K562 (cell line): ENCODE measurements around the gene TSHZ1. TPM values are rescaled to one million over a fixed set of nuclear protein-coding genes. Genes with fewer than 3 reads are reported as not detected.

ENCODE experiments used
- ATAC-seq: fragments of 200-7000 bp; cut with Tn5 transposase; 3 replicates; pipeline ENCODE4 v1.9.1; 2020; ENCODE audit warnings: moderate library complexity
- BruUV-seq: library from RNA; stranded (reverse); fragments of 400-500 nt; replicated peaks from 2 replicates; lab custom pipeline; 2021; lab: Mats Ljungman, UMichigan
- CTCF ChIA-PET: fragments of 300-600 bp; formaldehyde crosslinking; extraction: SDS; loops from one replicate; lab custom pipeline; 2021; ENCODE audit warnings: low intra/inter-chr PET ratio; lab: Yijun Ruan, JAX
- POLR2A ChIA-PET: fragments of 300-600, 350-650 bp; sonication (Branson Sonifier 250); formaldehyde crosslinking; extraction: SDS; loops from one replicate; lab custom pipeline; 2021; ENCODE audit warnings: antibody characterized with exemption, inconsistent platforms; lab: Yijun Ruan, JAX
- DNase-seq, 4 experiments: peaks; one replicate each; pipeline versions ENCODE4 v3.0.0 to v3.0.0-alpha.2; 2011 to 2018; ENCODE audit warnings: low spot score in 3 of 4, mixed read lengths in 3 of 4; ENCODE audit errors: extremely low read depth in 1 of 4
- FAIRE-seq: peaks from 2 replicates; lab custom pipeline; 2011; peaks lifted over from hg19 to GRCh38; lab: Jason Lieb, UNC
- H2AFZ ChIP-seq: 2 replicates; pipeline ENCODE4 v1.6.0; 2011; ENCODE audit warnings: low read depth, low read length, control low read depth, inconsistent platforms
- H3K27ac ChIP-seq: fragments of 200-600 bp; 3 replicates; pipeline ENCODE4 v1.8.0; 2011; ENCODE audit warnings: low read depth, mild to moderate bottlenecking, control low read depth, inconsistent platforms, low read length, moderate library complexity, mixed read lengths; ENCODE audit errors: extremely low read depth
- H3K27me3 ChIP-seq, 2 experiments: fragments of 300-600 bp in 1 of 2; 2 replicates in 1 of 2; 3 replicates in 1 of 2; pipeline versions ENCODE4 v1.6.0 to v1.8.0; 2011; ENCODE audit warnings: inconsistent platforms in 2 of 2, low read length in 2 of 2, mild to moderate bottlenecking in 1 of 2, mixed read lengths in 1 of 2, moderate library complexity in 1 of 2; ENCODE audit not compliant: control insufficient read depth in 2 of 2, insufficient read depth in 2 of 2
- H3K36me3 ChIP-seq: fragments of 300-600 bp; 3 replicates; pipeline ENCODE4 v1.8.0; 2011; ENCODE audit warnings: mild to moderate bottlenecking, low read length, inconsistent platforms; ENCODE audit not compliant: control insufficient read depth, insufficient read depth
- H3K4me1 ChIP-seq, 2 experiments: fragments of 200-600 bp in 1 of 2; replicated peaks in 1 of 2; 2 replicates in 1 of 2; 3 replicates in 1 of 2; pipeline versions ENCODE4 v1.5.1 to v1.8.0; 2011; ENCODE audit warnings: inconsistent platforms in 2 of 2, low read length in 2 of 2, mild to moderate bottlenecking in 1 of 2, mixed read lengths in 1 of 2, moderate library complexity in 1 of 2; ENCODE audit not compliant: control insufficient read depth in 2 of 2, insufficient read depth in 2 of 2
- H3K4me2 ChIP-seq: 2 replicates; pipeline ENCODE4 v1.6.1; 2011; ENCODE audit warnings: low read length, control low read depth, inconsistent platforms, mixed read lengths; ENCODE audit not compliant: insufficient read depth
- H3K4me3 ChIP-seq: fragments of 200-600 bp; sonication (generic), shearing (Covaris generic); 2 replicates; pipeline ENCODE4 v1.5.1; 2016; ENCODE audit warnings: control low read depth, inconsistent platforms
- H3K79me2 ChIP-seq: fragments of 200-600 bp; 3 replicates; pipeline ENCODE4 v1.8.0; 2011; ENCODE audit warnings: low read length, inconsistent platforms; ENCODE audit not compliant: control insufficient read depth, insufficient read depth
- H3K9ac ChIP-seq, 2 experiments: 2 replicates each; pipeline versions ENCODE4 v1.6.0 to v1.6.1; 2011; ENCODE audit warnings: low read depth in 2 of 2, low read length in 2 of 2, control low read depth in 1 of 2, inconsistent platforms in 1 of 2, mild to moderate bottlenecking in 1 of 2, mixed read lengths in 1 of 2; ENCODE audit not compliant: insufficient read depth in 1 of 2
- H3K9me1 ChIP-seq: one replicate; pipeline ENCODE4 v1.6.0; 2011; ENCODE audit warnings: inconsistent platforms, mild to moderate bottlenecking, low read length, moderate library complexity; ENCODE audit not compliant: control insufficient read depth, insufficient read depth
- H3K9me3 ChIP-seq: replicated peaks from 2 replicates; pipeline ENCODE4 v1.5.1; 2011; ENCODE audit warnings: low read depth, low read length, inconsistent platforms; ENCODE audit not compliant: control insufficient read depth, insufficient read depth
- H4K20me1 ChIP-seq: replicated peaks from 2 replicates; pipeline ENCODE4 v1.6.1; 2011; ENCODE audit warnings: low read length, inconsistent platforms, mixed read lengths; ENCODE audit not compliant: control insufficient read depth, insufficient read depth
- CBX2 ChIP-seq: fragments of 200-600 bp; sonication (generic); IDR thresholded peaks from one replicate; pipeline ENCODE4 v1.6.1; 2012; ENCODE audit warnings: mild to moderate bottlenecking, low read length, inconsistent platforms; ENCODE audit not compliant: insufficient read depth, poor library complexity, severe bottlenecking
- CHAMP1 ChIP-seq: fragments of 450-650 bp; IDR thresholded peaks from 2 replicates; pipeline ENCODE4 v1.6.1; 2016; ENCODE audit warnings: mild to moderate bottlenecking
- ESRRB ChIP-seq: fragments of 250-450 bp; sonication (Bioruptor Pico); IDR thresholded peaks from 2 replicates; pipeline ENCODE4 v1.5.0; 2020; ENCODE audit warnings: mild to moderate bottlenecking, moderate library complexity, borderline replicate concordance
- FOXM1 ChIP-seq, 2 experiments: fragments of 450-650 bp in 1 of 2; sonication (generic) in 1 of 2; formaldehyde crosslinking in 1 of 2; IDR thresholded peaks; 2 replicates each; pipeline versions ENCODE4 v1.6.1 to v1.9.0; 2017 to 2022; ENCODE audit warnings: low read depth in 2 of 2, mild to moderate bottlenecking in 2 of 2, missing genetic modification reagents in 1 of 2, moderate library complexity in 1 of 2
- GTF2B ChIP-seq: IDR thresholded peaks from 2 replicates; pipeline ENCODE4 v1.6.1; 2011; ENCODE audit not compliant: insufficient read length; ENCODE audit errors: extremely low read depth
- JUND ChIP-seq, 2 experiments: IDR thresholded peaks; 2 replicates in 1 of 2; 3 replicates in 1 of 2; pipeline ENCODE4 v1.6.1; 2011; ENCODE audit warnings: borderline replicate concordance in 2 of 2, low read depth in 2 of 2, low read length in 2 of 2, improper control_type of control experiment in 1 of 2, missing biosample characterization in 1 of 2, missing genetic modification characterization in 1 of 2, missing genetic modification reagents in 1 of 2
- LEF1 ChIP-seq: fragments of 450-650 bp; IDR thresholded peaks from 2 replicates; pipeline ENCODE4 v1.6.1; 2016; ENCODE audit warnings: mild to moderate bottlenecking
- MLLT1 ChIP-seq, 2 experiments: fragments of 450-650 bp; IDR thresholded peaks; 2 replicates each; pipeline ENCODE4 v1.6.1; 2016
- PBX2 ChIP-seq, 2 experiments: IDR thresholded peaks in 1 of 2; conservative IDR thresholded peaks in 1 of 2; 2 replicates each; pipeline ENCODE4 v1.6.1; 2016; ENCODE audit warnings: low read depth in 2 of 2, mild to moderate bottlenecking in 1 of 2, missing compliant biosample characterization in 1 of 2, missing genetic modification characterization in 1 of 2, moderate library complexity in 1 of 2
- POLR2AphosphoS5 ChIP-seq: IDR thresholded peaks from 2 replicates; pipeline ENCODE4 v1.6.1; 2011; ENCODE audit warnings: mild to moderate bottlenecking, low read depth, low read length, moderate library complexity; ENCODE audit not compliant: control insufficient read depth, insufficient read depth
- ZNF124 ChIP-seq: sonication (generic); formaldehyde crosslinking; IDR thresholded peaks from 2 replicates; pipeline ENCODE4 v1.8.1; 2022; ENCODE audit warnings: missing genetic modification reagents
- ZNF766 ChIP-seq: fragments of 200-800 bp; sonication (Bioruptor generic); conservative IDR thresholded peaks from 2 replicates; pipeline ENCODE4 v1.6.1; 2016; ENCODE audit warnings: missing genetic modification characterization, missing compliant biosample characterization
- WGBS: fragments of 100-300 bp; shearing (Covaris generic); methylation state at CpG from one replicate; pipeline ENCODE4 v1.1.6; 2016; ENCODE audit warnings: low coverage, mixed read lengths; ENCODE audit not compliant: insufficient coverage; ENCODE audit errors: missing lambda C conversion rate; 5-methylcytosine and 5-hydroxymethylcytosine counted together
- in situ Hi-C: fragments of 300-500 bp; cut with MboI; formaldehyde crosslinking; loops from 4 replicates; pipeline ENCODE4 v1.15.0; 2018; ENCODE audit warnings: inconsistent platforms, mixed read lengths
- intact Hi-C: fragments of 100-400 bp; cut with micrococcal nuclease; formaldehyde crosslinking; loops from 2 replicates; pipeline ENCODE4 v1.14.2; 2022
- polyA plus RNA-seq, 8 experiments: library from polyadenylated mRNA; depleted of rRNA in 4 of 8; stranded (reverse) in 5 of 8; unstranded in 3 of 8; fragments of >200 nt; fragmentation: Nextera tagmentation in 2 of 8; fragmentation: Illumina TruSeq in 1 of 8; extraction: Ambion mirVana in 2 of 8; extraction: Trizol in 1 of 8; gene quantifications; 2 replicates each; pipeline versions ENCODE4 v1.2.1 to v1.2.3, GENCODE V29; 2011 to 2014; ENCODE audit warnings: inconsistent platforms in 1 of 8, missing spikeins in 1 of 8
- total RNA-seq, 7 experiments: library from RNA; depleted of rRNA in 6 of 7; stranded (reverse); fragments of >200 nt in 6 of 7; fragmentation: Illumina TruSeq in 2 of 7; extraction: Trizol in 2 of 7; gene quantifications; 2 replicates each; pipeline versions ENCODE4 v1.2.1 to v1.2.3, GENCODE V29; 2011 to 2021; ENCODE audit warnings: low replicate concordance in 1 of 7

TSHZ1 gene
- total and polyA plus RNA-seq, 9 of the 15 experiments (the other 6 are each of a cell fraction or from before 2014, with no cell fraction given) = 1.1 to 7.2 (median 2.7) TPM

GRCh38 chr18:75198036-75198435 lies 12.6 kb upstream of the TSHZ1 start:
- Histone ChIP-seq H4K20me1 (no peaks in the 10 kb centered on the region), H3K27me3 (no peaks in the 10 kb centered on the region), H3K4me3 (no peak overlapping the region), H3K9me1 (no peaks in the 10 kb centered on the region), H3K9me3 (no peaks in the 10 kb centered on the region), H3K79me2 (peaks cover 11% of the 10 kb centered on the region; the same call in 2 of the 3 replicates), H3K27ac (no peak overlapping the region), H2AFZ (no peak overlapping the region), H3K36me3 (peaks cover 25% of the 10 kb centered on the region; the same call in 2 of the 3 replicates), H3K4me1 (no peaks in the 10 kb centered on the region; a peak in 1 of 5 replicates), H3K9ac (no peak overlapping the region), H3K4me2 (no peak overlapping the region)
- in situ Hi-C loops = no loop called here
- ChIA-PET POLR2A (interaction anchor here (1.5 kb wide), 1 partner anchor 13 kb away, joined by 5 read pairs; the partner anchor contains the start of gene TSHZ1), CTCF (no interaction called here)
- WGBS = 47% methylated on average over 3 of the region's 3 CpGs
- FAIRE-seq (no peak), ATAC-seq (peak; percentile 38; the same call in 1 of the 3 replicates), DNase-seq (no peak)
- intact Hi-C loops = no loop called here
- BruUV-seq = no TSS peak
- TF ChIP-seq ESRRB (CRISPR knock-in tag) = no peak
- TF ChIP-seq PBX2 (CRISPR knock-in tag; IDR thresholded peaks at IDR 0.05; ENCODE audit: low read depth) = no peak
- TF ChIP-seq PBX2 (tag; conservative IDR thresholded peaks at IDR 0.05; ENCODE audit: low read depth) = no peak
- no peak for TF ChIP-seq ZNF124 (CRISPR knock-in tag)
- no peak for TF ChIP-seq CBX2
- no peak for TF ChIP-seq LEF1
- TF ChIP-seq MLLT1 (IDR thresholded peaks at IDR 0.05) = no peak
- TF ChIP-seq FOXM1 (IDR thresholded peaks at IDR 0.05; ENCODE audit: low read depth) = no peak
- TF ChIP-seq FOXM1 (CRISPR knock-in tag; IDR thresholded peaks at IDR 0.05; ENCODE audit: low read depth) = no peak
- TF ChIP-seq ZNF766 (CRISPR knock-in tag) = no peak
- no peak for TF ChIP-seq JUND (IDR thresholded peaks at IDR 0.05; ENCODE audit: borderline replicate concordance, low read depth, low read length)
- TF ChIP-seq JUND (tag; IDR thresholded peaks at IDR 0.05; ENCODE audit: borderline replicate concordance, low read depth, low read length) = no peak
- no peak for TF ChIP-seq POLR2AphosphoS5
- no peak for TF ChIP-seq GTF2B
- no peak for TF ChIP-seq CHAMP1
